ENCODE results near the gene RPL31. TPM values are rescaled to one million over a fixed set of nuclear protein-coding genes. Genes with fewer than 3 reads are reported as not detected.

RPL31 gene
- 1,362 and 1,690 TPM in 2 replicates for total RNA-seq

DNA sequence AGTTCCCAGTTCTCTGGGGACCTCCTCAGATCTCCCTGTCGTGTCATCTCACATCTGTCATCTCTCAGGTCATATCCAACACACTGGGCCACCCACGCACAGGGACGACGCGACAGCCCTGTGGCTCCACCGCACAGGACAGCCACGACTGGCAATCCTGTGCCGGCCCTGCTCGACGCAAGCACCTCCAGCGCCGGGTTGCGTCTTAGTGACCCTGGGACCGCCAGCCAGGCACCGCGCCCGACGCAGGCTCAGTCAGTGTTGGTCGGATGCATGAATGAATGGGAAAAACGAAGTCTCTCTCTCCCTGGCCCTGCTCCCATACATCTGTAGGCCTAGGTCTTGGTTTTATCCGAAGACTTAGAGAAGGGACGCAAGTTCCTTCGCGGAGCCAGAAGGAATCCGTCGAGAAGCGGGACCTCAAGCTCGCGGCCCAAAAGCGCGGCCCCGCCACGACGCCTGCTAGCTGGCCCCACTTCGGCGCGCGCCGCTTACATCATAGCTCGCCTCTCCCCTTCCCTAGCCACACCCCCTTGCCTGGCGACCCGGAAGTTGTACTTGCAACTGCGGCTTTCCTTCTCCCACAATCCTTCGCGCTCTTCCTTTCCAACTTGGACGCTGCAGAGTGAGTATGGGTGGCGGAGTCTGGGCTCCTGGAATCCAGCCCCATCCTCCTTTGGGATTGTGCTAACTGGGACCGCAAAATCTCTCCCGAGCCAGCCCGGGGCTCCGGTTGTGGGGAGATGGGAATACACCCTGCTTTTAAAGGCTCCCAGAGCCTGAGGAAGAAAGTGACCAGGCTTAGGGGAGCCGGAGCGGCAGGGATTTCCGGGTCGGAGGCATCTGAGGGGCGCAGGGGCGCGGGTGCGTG lies at the start of gene RPL31:
RPL31 (plus strand) TSS at position 599 of the 871 bp plus-strand sequence. CDS start 413 bp downstream, outside the sequence.

Other genes with a start within 250 kb of the RPL31 start
- 29.7 and 36.6 TPM in 2 replicates for gene NPAS2, start 182.2 kb upstream of the RPL31 start, total RNA-seq
- gene TBC1D8, start 149.1 kb downstream of the RPL31 start, total RNA-seq, result 5.8 and 9.0 TPM in 2 replicates

Data from regular cardiac myocyte (primary cell).